ENCODE data around the gene FHL3.
A peak's percentile ranks its signal among the peaks of the same experiment; 100 is the strongest.
"Not testable (repeated sequence)": the region's sequence is repeated elsewhere in the genome, so short reads cannot be mapped to it uniquely, and the experiment has no call there.

Gene FHL3

DNA sequence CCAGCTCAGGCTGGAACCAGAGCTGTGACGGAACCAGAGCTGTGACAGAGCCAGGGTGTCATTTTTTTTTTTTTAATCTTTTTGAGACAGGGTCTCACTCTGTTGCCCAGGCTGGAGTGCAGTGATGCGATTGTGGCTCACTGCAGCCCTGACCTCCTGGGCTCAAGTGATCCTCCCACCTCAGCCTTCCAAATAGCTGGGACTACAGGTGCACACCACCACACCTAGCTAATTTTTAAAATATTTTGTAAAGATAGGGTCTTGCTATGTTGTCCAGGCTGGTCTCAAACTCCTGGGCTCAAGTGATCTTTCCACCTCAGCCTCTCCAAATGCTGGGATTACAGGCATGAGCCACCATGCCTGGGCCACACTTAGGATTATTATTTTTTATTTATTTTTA lies 27.7 kb upstream of the FHL3 start:
- DNase-seq: not testable (repeated sequence)

DNA sequence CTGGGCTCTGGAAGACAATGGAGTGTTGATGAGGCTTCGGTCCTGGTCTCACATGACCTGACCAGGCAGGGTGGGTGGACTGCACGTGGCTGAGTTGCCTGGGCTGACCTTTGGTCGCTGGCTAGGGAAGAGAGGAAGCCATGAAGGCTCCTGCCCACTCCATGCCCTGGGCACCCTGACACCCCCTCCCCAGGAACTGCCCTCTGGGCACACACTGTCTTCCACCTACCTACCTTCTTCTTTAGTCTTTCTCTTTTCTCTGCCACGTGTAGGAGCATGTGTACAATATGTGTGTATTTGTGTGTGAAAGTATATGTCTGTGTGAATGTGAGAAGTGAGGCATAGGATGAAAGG lies 26.2 kb upstream of the FHL3 start:
- no peak for DNase-seq

DNA sequence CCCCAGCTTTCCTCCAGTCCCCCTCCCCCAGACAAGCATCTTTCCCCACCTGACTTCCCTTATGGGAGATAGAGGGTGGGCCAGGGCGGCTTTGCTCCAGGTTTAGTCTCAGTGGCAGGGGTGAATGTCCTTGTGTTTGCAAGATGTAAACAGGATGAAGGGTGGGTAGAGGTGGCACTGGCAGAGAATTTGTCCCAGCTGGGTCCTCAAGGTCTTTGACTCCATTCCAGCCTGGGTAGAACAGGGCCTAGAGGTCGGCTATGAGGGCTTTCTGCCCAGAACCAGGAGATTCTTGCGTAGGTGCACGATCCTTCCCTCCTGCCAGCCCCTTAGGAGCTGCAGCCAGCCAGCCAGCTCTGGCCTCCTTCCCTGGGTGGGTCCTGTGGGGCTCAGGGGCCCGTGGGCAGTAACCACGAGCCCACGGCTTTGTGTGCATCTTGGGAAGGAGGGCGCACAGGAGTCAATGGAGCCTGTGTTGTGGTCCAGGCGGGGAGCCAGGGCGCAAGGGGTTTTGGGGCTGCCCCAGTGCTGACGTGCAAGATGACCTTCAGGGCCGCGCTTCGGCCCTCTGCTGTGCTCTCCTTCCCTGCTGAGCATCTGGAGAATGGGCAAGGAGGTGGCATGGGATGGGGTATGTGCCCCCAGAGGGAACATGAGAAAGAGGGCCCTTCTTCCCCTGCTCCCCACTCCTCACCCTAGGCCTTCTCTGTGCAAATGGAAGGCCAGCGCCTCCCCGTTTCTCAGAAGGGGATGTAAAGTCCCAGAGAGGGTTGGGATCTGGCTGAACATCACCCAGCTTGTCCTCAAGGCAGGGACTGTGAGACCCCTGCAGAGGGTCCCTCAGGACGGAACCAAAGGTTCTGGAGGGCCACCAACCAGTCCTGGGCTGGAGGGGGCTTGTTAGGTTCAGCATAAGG lies 25.5 kb upstream of the FHL3 start:
- no peak for DNase-seq

DNA sequence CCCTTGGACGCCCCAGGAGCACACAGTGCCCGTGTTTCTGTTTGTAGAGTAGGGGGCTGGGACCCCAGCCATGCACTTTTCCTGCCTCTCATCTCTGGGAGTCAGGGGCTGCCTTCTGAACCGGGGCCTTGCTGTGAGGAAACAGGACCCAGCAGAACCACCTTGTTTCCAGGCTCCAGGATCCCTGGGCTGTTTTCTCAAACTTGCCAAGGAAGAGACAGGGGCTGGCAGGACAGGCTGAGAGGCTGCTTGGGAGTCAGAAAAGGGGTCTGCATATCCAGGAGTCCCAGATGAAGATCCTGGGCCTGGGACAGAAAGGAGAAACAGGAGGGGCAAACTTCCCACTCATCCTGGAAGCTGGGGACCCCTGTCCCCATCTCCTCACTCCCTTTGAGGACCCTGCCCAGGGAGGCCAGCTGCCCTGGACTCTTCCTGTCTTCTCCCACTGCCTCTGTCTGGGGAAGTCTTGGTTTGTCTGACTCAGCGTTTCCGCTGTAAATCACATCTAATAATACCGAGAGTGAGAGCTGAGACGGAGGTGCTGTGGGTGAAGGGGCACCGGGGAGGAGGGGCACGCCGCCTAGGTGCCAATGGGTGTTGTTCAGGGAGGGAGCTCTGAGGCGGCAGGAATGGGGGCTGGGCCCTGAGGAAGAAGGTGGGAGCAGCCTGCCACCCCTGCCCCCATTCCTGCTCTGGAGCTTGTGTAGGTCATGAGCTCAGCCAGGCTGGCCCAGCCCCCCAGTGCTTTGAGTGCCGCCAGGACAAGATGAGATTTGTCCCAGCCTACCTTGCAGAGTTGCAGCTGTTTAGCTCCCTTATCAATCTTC lies 24.6 kb upstream of the FHL3 start:
- DNase-seq: peak; percentile 71

DNA sequence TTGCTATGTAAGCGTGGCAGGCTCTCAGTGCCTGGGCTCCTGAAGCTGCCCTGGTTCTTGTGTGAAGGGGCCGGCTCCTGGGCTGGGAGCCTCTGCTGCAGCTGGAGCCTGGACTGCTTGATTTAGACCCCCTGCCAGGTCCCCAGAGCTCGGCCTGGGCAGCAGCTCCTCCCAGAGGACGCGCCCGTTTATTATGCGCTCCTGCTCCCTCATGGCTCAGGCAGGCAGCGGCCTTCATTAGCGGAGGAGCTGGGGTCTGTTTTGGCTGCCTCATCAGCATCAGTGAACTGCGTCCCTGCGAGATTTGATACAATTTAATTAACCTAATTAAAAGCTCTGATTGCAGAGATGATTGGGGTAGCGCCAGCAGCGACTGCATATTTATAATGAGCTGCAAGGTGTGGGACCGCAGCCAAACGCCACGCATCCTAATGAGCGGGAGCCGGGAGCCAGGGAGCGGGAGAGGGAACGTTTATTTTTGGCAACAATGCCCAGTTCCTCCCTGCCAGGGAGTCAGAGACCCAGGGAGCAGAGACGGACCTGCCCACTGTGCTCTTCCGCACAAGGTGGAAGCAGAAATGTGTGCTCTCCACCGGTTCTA lies 23.9 kb upstream of the FHL3 start:
- DNase-seq: peak; percentile 85

DNA sequence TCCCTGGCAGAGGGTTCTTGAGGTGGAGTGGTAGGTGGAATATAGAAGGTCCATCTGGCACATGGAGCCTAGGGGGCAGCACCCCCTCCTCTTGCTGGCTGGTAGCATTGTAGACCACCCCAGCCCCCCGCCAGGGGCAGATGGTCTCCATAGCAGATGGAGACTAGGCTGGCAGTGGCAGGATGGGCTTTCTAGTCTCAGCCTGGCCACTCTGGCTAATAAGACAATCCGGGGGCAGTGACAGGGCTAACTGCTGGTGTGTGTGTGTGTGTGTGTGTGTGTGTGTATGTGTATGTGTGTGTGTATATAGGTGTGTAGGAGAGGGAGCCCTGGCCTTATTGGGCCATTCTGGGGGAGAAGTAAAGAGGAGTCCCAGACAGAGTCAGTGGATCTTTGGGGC lies 23.4 kb upstream of the FHL3 start:
- DNase-seq: no peak

DNA sequence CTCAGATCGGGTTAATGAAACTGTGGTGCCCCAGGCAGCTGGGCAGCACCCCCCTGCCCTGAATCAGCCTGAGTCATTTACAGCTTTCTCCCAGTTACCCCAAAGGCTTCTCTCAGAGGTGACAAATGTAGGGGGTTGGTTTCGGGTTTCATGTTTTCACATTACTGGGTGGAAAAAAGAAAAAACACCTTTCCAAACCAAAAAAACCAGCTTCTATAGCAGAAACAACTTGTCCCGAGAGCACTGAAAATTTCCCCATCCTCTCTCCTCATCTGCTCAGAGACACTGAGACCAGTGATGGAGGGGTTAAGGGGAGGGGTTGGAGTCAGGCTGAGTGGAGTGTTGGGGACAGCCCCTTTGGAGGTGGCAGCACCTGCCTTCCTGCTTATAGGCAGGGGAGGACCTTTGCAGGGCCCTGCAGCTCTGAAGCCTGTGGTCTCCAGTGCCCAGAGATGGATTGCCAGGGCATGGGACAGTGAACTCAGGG lies 22.8 kb upstream of the FHL3 start:
- no peak for DNase-seq

DNA sequence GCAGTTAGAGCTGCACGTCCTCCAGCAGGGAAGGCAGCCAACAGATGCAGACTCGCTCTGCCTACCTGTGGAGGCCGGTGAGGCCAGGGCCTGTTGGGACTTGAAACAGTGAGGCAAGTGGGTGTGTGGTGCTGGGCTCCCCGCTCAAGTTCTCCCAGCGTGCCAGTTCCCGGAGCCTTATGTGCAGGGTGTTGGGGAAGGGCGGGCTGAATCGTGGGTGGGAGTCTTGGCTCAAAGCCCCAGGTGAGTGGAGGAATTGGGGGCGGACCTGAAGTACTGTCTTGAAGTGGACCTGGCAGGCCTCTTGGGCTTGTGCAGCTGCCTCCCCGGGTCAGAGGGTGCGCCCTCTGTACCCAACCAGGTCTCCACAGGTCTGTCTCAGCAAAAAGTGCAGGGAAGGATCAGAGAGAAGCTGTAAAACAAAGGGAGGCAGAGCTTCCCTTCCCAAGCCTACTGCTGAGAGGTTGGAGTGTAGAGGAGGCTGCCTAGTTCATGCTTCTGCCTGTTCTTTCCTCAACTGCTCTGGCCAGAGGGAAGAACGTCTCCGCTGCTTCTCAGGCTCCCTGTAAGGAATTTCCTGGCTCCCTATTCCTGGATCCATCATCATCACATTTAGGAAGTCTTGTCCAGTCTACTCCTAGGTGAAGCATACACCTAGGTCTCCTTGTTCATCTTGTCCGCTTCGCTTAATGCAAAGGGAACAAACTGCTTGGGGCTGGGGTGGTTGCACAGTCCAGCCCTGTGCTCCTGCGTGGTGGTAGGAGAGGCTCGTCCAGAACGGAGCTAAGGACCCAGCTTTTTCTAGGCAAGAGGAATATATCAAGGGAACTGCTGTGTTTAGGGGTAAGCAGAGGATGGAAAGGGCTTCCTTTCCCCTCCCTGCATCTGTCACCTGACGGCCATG lies 22.1 kb upstream of the FHL3 start:
- no peak for DNase-seq

DNA sequence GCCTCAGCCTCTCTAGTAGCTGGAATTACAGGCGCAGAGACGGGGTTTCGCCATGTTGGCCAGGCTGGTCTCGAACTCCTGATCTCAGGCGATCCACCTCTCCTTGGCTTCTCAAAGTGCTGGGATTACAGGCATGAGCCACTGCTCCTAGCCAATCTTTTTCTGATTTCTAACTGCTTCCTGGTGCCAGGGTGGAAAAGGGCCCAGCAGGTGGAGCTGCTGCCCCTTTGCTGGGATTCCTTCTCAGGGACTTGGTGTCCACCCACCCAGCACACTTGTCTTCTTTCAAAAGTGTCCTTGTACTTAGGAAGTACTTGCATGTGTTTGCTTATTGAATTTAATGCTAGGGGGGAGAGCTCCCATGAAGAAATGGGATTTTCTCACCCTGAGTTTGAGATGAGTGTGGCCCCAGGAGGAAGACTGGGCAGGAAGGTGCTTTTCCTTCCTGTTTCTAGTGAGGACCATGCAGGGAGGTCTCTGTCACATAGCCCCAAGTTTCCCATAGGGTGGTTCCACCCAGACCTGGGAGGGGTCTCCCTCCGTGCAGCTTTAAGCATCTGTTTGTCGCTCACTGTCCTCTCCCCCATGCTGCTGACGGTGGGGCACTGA lies 21.4 kb upstream of the FHL3 start:
- peak; percentile 81 for DNase-seq

DNA sequence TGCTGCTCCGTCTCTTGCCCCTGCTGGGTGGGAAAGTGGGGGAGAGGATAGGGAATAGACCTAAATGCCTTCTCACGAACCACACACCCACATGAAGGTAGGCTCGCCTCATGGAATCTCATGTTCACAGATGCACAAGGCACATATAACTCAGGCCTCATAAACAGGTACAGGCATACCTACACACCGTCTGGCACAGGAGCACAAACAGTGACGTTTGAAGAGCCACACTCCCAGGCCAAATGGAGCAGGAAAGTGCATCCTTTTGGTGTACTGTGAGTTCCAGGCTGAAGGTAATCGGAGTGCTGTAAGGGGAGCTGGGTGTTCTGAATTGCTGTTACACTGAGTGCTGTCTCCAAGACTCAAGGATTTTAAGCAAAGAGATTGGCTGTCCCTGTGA lies 20.4 kb upstream of the FHL3 start:
- no peak for DNase-seq

DNA sequence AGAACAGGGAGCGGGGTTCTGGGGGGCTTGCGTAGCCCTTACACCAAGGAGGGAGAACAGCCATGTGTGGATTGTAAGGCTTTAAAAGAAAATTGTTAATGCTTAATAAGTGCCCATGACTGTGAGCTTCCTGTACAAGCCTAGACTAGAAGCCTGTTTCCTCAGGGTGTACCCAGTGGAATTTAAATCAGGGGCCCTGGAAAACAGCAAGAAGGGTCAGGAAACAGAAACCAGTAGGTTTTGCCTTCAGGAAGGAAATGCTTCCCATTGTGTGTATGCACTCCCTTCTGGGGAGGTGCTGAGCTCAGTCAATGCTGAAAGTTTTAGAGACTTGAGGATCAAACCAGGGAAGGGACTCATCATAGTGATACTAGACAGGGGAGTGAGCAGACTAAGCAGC lies 19.9 kb upstream of the FHL3 start:
- DNase-seq: no peak

DNA sequence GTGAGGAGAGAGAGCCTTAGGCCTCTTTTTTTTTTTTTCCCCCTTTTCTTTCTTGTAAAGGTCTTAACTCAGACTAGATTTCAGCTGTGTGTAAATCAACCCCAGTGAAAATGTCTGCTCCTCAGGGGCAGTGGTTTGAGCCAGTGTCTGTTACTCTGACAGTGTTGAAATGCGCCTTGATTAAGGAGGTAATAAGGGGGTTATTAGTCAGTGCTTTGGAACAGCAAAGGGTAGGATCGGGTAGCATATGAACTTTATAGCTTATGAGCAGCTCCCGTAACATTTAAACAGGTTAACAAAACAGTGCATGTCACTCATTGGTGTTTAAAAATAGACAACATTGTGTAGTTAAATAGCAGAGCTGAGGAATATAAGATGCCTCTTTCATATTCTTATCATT lies 17.5 kb upstream of the FHL3 start:
- no peak for DNase-seq

DNA sequence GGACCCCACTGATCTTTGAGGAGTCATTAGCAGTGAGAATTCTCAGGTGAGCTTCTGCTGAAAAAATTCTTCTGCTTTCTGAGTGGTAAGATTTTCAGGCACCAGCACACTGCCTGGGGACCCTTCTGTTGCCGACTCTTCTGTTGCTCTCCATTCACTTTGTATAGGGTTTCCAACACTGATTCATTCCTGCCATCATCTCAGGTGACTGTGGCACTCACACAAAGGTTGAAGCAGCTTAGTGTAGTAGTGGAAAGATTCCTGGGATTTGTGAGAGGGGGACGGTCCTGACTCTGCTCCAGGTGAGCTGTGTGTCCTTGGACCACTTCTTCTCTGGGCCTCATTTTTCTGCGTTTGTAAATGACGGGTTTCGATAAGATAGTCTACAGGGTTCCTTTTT lies 16.7 kb upstream of the FHL3 start:
- DNase-seq: no peak

DNA sequence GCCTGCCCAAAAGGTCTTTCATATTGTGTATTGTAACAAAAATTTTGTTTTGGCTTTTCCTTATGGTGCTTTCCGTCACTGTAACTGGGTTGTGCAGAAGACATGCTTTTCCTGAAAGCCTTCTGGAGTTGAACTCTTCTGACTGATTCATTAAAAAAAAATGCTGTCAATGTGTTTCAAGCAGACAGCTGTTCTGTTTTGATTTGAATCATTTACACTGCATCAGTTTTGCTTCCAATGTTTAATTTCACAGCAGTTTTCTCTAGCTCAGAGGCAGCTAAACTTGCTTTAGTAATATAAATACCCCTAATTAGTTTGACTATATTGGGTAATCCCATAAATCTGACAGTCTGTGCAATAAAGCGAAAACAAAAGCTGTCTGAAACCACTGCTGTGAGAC lies 15.1 kb upstream of the FHL3 start:
- no peak for DNase-seq

DNA sequence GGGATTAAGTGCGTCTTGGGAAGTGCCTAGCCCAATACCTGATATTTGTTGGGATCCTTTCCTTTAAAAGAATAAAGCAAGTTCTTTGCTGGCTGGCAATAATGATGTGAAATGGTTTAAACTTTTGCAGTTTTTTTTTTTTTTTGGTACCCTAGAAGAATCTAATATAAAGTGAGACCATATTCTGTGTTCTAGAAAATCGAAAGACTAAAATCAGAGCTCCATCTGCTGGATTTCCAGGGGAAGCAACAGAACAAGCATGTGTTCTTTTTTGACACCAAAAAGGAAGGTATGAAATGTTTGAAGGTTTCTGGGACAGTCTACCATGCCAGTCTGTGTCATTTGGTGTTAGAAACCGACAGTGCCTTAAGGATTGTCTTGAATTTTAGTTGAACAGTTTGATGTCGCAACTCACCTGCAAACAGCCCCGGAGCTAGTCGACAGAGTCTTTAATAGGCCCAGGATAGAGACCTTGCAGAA lies 13.6 kb upstream of the FHL3 start:
- no peak for DNase-seq

DNA sequence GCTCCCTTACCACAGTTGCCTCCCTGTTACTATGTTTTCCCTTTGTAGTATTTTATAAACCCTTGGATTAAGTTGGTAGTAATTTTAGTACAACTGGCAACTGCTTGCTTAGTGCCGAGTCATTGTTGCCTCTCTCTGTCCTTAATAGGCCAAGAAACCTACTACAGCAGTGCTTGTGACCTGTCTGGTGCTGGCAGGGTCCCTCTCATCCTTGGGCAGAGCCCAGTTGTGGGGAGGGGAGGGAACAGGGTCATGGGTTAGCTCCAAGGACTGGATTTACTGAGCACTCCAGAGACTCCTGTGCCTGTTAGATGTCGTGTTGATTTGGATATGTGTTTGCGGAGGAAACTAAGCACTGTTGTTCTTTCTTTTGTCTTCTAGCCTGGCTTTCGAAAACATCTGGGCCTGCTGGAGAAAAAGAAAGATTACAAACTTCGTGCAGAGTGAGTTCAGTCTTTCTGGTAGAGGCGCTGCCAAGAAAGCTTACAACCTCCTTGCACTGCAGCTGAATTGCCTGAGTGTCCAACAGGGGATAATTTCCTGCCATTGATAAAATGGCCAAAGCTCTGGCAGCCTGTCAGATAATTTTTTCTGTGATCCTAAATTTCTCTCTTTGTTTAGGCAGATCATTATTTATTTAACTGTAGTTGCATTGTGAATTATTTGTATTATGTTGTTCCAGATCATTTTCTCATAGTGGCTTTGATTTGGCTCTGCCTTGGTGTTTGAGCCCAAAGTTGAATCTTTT lies 10.8 kb upstream of the FHL3 start:
- DNase-seq: no peak

DNA sequence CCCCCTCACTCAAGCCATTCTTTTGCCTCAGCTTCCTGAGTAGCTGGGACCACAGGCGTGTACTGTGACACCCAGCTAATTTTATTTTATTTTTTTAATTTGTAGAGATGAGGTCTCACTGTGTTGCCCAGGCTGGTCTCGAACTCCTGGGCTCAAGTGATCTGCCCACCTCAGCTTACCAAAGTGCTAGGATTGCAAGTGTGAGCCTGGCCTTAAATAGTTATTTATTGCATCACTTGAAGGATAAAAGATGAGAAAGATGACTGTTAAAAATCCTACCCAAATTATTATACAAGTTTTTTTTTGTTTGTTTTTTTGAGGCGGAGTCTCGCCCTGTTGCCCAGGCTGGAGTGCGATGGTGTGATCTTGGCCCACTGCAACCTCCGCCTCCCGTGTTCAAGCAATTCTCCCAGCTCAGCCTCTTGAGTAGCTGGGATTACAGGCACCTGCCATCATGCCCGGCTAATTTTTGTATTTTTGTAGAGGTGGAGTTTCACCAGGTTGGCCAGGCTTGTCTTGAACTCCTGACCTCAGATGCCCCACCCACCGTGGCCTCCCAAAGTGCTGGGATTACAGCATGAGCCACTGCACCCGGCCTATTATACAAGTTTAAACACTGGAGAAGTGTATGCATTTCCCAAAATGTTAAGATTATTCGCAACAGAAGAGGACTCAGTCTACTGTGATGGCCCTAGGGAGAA lies 9.6 kb upstream of the FHL3 start:
- no peak for DNase-seq

DNA sequence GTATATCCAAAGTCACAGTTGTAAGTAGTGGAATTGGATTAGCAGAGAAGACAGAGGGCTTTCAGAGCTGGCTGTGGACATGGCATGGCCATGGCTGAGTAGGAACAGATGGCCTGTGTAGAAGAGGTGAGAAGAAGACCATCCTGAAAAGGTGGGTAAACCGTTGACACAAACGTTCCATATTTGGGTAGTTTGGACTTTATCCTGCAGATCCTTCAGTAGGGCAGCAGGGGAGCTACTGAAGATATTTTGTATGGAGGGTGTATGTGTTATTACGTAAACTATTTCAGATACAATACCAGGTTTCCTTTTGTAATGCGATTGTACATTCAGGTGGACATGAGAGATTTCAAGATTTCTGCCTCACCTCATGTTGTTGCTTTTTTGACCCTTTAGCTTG lies 8.9 kb upstream of the FHL3 start:
- DNase-seq: no peak

DNA sequence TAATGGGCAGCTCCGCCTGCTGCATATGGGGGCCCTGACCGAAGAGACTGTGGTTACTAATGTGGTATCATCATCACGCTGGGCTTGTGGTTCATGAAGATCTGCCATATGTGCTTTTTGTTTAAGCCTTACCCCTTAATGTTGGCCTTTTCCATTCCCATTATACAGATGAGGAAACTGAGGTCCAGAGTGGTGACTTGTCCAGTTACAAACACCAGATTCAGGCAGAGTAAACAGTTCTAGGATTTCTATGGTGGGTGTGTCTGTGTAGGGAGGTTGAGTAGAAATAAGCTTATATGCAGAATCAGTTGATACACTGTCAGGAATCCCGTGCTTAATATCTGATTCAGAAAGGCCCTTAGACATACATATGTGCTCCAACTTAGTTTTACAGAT lies 7.9 kb upstream of the FHL3 start:
- DNase-seq: no peak
